GM23338 (cell line): ENCODE data around the gene HIVEP2. TPM values are rescaled to one million over a fixed set of nuclear protein-coding genes. Genes with fewer than 3 reads are reported as not detected.

Experiments used
- ATAC-seq: fragments of 200-7000 bp; cut with Tn5 transposase; 3 replicates; pipeline ENCODE4 v1.9.1; 2020
- DNase-seq: peaks from one replicate; pipeline ENCODE4 v3.0.0-alpha.2; 2015; ENCODE audit warnings: low spot score
- H2AFZ ChIP-seq: fragments of 200-600 bp; sonication (generic); 2 replicates; pipeline ENCODE4 v1.8.0; 2016; ENCODE audit warnings: antibody characterized with exemption, mild to moderate bottlenecking, moderate library complexity
- H3F3A ChIP-seq: fragments of 200-600 bp; sonication (generic); replicated peaks from 2 replicates; pipeline ENCODE4 v1.8.0; 2017; ENCODE audit warnings: antibody characterized with exemption, mixed run types, low read depth
- H3K27ac ChIP-seq: fragments of 200-600 bp; sonication (generic); 2 replicates; pipeline ENCODE4 v1.6.1; 2016; ENCODE audit warnings: low read depth
- H3K27me3 ChIP-seq: fragments of 200-600 bp; sonication (generic); 2 replicates; pipeline ENCODE4 v1.8.0; 2016; ENCODE audit warnings: mild to moderate bottlenecking, mixed run types, moderate library complexity; ENCODE audit not compliant: insufficient read depth
- H3K36me3 ChIP-seq: fragments of 200-600 bp; sonication (generic); 2 replicates; pipeline ENCODE4 v1.8.0; 2016; ENCODE audit warnings: mild to moderate bottlenecking; ENCODE audit not compliant: insufficient read depth
- H3K4me1 ChIP-seq: fragments of 200-600 bp; sonication (generic); 2 replicates; pipeline ENCODE4 v1.8.0; 2016; ENCODE audit warnings: mild to moderate bottlenecking, moderate library complexity; ENCODE audit not compliant: insufficient read depth
- H3K4me2 ChIP-seq: fragments of 200-600 bp; sonication (generic); 2 replicates; pipeline ENCODE4 v1.7.1; 2017; ENCODE audit warnings: mixed run types
- H3K4me3 ChIP-seq: fragments of 200-600 bp; sonication (generic); 2 replicates; pipeline ENCODE4 v1.6.1; 2016; ENCODE audit warnings: mixed run types
- H3K79me2 ChIP-seq: fragments of 200-600 bp; sonication (generic); replicated peaks from 2 replicates; pipeline ENCODE4 v1.8.0; 2017; ENCODE audit warnings: mild to moderate bottlenecking; ENCODE audit not compliant: insufficient read depth
- H3K9me2 ChIP-seq: fragments of 200-600 bp; sonication (generic); 2 replicates; pipeline ENCODE4 v1.8.0; 2017; ENCODE audit not compliant: insufficient read depth
- H4K20me1 ChIP-seq: fragments of 200-600 bp; sonication (generic); replicated peaks from 2 replicates; pipeline ENCODE4 v1.8.0; 2017; ENCODE audit warnings: mild to moderate bottlenecking; ENCODE audit not compliant: insufficient read depth
- H3K27ac Mint-ChIP-seq: 2 replicates; pipeline ENCODE4 v1.8.0; 2020; ENCODE audit warnings: inconsistent platforms, mild to moderate bottlenecking, moderate library complexity, mixed read lengths
- H3K27me3 Mint-ChIP-seq: 3 replicates; pipeline ENCODE4 v1.8.0; 2022; ENCODE audit warnings: low read depth, mild to moderate bottlenecking, moderate library complexity, mixed read lengths, inconsistent platforms; ENCODE audit not compliant: insufficient read depth, poor library complexity
- H3K36me3 Mint-ChIP-seq: 3 replicates; pipeline ENCODE4 v1.8.0; 2021; ENCODE audit warnings: low read depth, mild to moderate bottlenecking, inconsistent platforms, moderate library complexity, mixed read lengths
- H3K4me1 Mint-ChIP-seq: 3 replicates; pipeline ENCODE4 v1.8.0; 2020; ENCODE audit warnings: mild to moderate bottlenecking, inconsistent platforms, mixed read lengths
- H3K4me3 Mint-ChIP-seq: 3 replicates; pipeline ENCODE4 v1.8.0; 2021; ENCODE audit warnings: moderate library complexity, mild to moderate bottlenecking, inconsistent platforms, mixed read lengths
- H3K9me3 Mint-ChIP-seq: 3 replicates; pipeline ENCODE4 v1.8.0; 2020; ENCODE audit warnings: moderate library complexity, mild to moderate bottlenecking, inconsistent platforms, mixed read lengths
- ETS1 ChIP-seq: IDR thresholded peaks from 2 replicates; pipeline ENCODE4 v1.6.1; 2016; ENCODE audit warnings: antibody characterized with exemption
- EZH2 ChIP-seq: fragments of 200-600 bp; sonication (generic); IDR thresholded peaks from one replicate; pipeline ENCODE4 v1.8.0; 2017; ENCODE audit warnings: antibody characterized with exemption, mild to moderate bottlenecking, low read depth; ENCODE audit not compliant: unreplicated experiment
- EZH2phosphoT487 ChIP-seq: fragments of 200-600 bp; sonication (generic); IDR thresholded peaks from one replicate; pipeline ENCODE4 v1.8.1; 2018; ENCODE audit warnings: antibody characterized with exemption; ENCODE audit not compliant: unreplicated experiment
- JUNB ChIP-seq: IDR thresholded peaks from one replicate; pipeline ENCODE4 v1.6.1; 2016; ENCODE audit warnings: antibody characterized with exemption; ENCODE audit not compliant: unreplicated experiment
- NANOG ChIP-seq: IDR thresholded peaks from 2 replicates; pipeline ENCODE4 v1.6.1; 2016; ENCODE audit warnings: antibody characterized with exemption, borderline replicate concordance
- POLR2AphosphoS5 ChIP-seq: IDR thresholded peaks from 2 replicates; pipeline ENCODE4 v1.6.1; 2016; ENCODE audit warnings: antibody characterized with exemption, low read depth
- REST ChIP-seq: IDR thresholded peaks from one replicate; pipeline ENCODE4 v1.6.1; 2018; ENCODE audit warnings: antibody characterized with exemption; ENCODE audit not compliant: unreplicated experiment
- STAT1 ChIP-seq: IDR thresholded peaks from one replicate; pipeline ENCODE4 v1.6.1; 2016; ENCODE audit warnings: antibody characterized with exemption; ENCODE audit not compliant: unreplicated experiment
- ZNF114 ChIP-seq: fragments of 250-450 bp; sonication (Bioruptor Pico); IDR thresholded peaks from 2 replicates; pipeline ENCODE4 v1.5.0; 2020; ENCODE audit warnings: mild to moderate bottlenecking, moderate library complexity
- ZNF331 ChIP-seq: fragments of 250-450 bp; sonication (Bioruptor Pico); IDR thresholded peaks from 2 replicates; pipeline ENCODE4 v1.5.0; 2020; ENCODE audit warnings: low read depth, mild to moderate bottlenecking, moderate library complexity
- polyA plus RNA-seq: library from polyadenylated mRNA; unstranded; fragments of >200 nt; fragmentation: Nextera tagmentation; extraction: Ambion mirVana; gene quantifications from 2 replicates; pipeline ENCODE4 v1.2.1, GENCODE V29; 2016
- total RNA-seq: library from RNA; depleted of rRNA; stranded (reverse); fragments of >200 nt; shearing (Covaris generic); gene quantifications from 2 replicates; pipeline ENCODE4 v1.2.3, GENCODE V29; 2014

The HIVEP2 gene
- total and polyA plus RNA-seq, 2 experiments from 2014 or later: 1.5 to 7.4 TPM

- H3K9me2 ChIP-seq: no peaks in the 10 kb centered on the region
- no peaks in the 10 kb centered on the region for H3K4me1 ChIP-seq
- no peak overlapping the region for H3K4me2 ChIP-seq
- Mint-ChIP-seq H3K27me3 (peaks cover 1% of the 10 kb centered on the region), H3K9me3 (no peaks in the 10 kb centered on the region), H3K4me1 (no peaks in the 10 kb centered on the region), H3K4me3 (no peak overlapping the region), H3K27ac (no peak overlapping the region), H3K36me3 (no peaks in the 10 kb centered on the region)
- H3F3A ChIP-seq: no peaks in the 10 kb centered on the region
- H2AFZ ChIP-seq: no peak overlapping the region
- no peaks in the 10 kb centered on the region for H3K27me3 ChIP-seq
- no peaks in the 10 kb centered on the region for H3K79me2 ChIP-seq
- no peak overlapping the region for H3K4me3 ChIP-seq
- DNase-seq (no peak), ATAC-seq (no peak)
- no peaks in the 10 kb centered on the region for H3K36me3 ChIP-seq
- no peak for TF ChIP-seq POLR2AphosphoS5
- no peak for TF ChIP-seq ZNF331 (CRISPR knock-in tag)
- no peak for TF ChIP-seq ETS1
- no peak for TF ChIP-seq REST
- no peak for TF ChIP-seq EZH2phosphoT487
- no peak for TF ChIP-seq STAT1
- no peak for TF ChIP-seq EZH2
- no peak overlapping the region for H3K27ac ChIP-seq
- H4K20me1 ChIP-seq: 0 out of 2 replicates have a peak, but pooled peaks cover 1% of the 10 kb centered on the region
Measured at GRCh38 chr6:142830116-142830710, 114.8 kb downstream of the HIVEP2 start.

GRCh38 chr6:142829556-142829955, 115.4 kb downstream of the HIVEP2 start:
- no peak overlapping the region for H2AFZ ChIP-seq
- Mint-ChIP-seq H3K4me1 (no peaks in the 10 kb centered on the region), H3K4me3 (no peak overlapping the region), H3K27me3 (peaks cover 1% of the 10 kb centered on the region), H3K27ac (no peak overlapping the region), H3K36me3 (no peaks in the 10 kb centered on the region), H3K9me3 (no peaks in the 10 kb centered on the region)
- 0 out of 2 replicates have a peak, but pooled peaks cover 2% of the 10 kb centered on the region for H4K20me1 ChIP-seq
- H3K79me2 ChIP-seq: no peaks in the 10 kb centered on the region
- ATAC-seq (no peak), DNase-seq (no peak)
- TF ChIP-seq STAT1: no peak
- TF ChIP-seq REST: no peak
- TF ChIP-seq NANOG: no peak
- no peak for TF ChIP-seq EZH2
- TF ChIP-seq ZNF114 (CRISPR knock-in tag): no peak
- TF ChIP-seq JUNB: no peak
- H3F3A ChIP-seq: no peaks in the 10 kb centered on the region
- no peaks in the 10 kb centered on the region for H3K9me2 ChIP-seq
- H3K4me1 ChIP-seq: no peaks in the 10 kb centered on the region
- H3K4me2 ChIP-seq: no peak overlapping the region
- no peak overlapping the region for H3K27ac ChIP-seq
- H3K27me3 ChIP-seq: no peaks in the 10 kb centered on the region
- H3K36me3 ChIP-seq: no peaks in the 10 kb centered on the region
- no peak overlapping the region for H3K4me3 ChIP-seq
